IMR-90 (cell line): Measurements from ENCODE around the gene ARMC9.

Experiments used
- CTCF ChIP-seq: conservative IDR thresholded peaks from 2 replicates; pipeline ENCODE4 v1.5.1; 2012; ENCODE audit warnings: mild to moderate bottlenecking, low read depth, low read length, improper control_type of control experiment
- FOS ChIP-seq: fragments of 150-350 bp; IDR thresholded peaks from 2 replicates; pipeline ENCODE4 v1.6.1; 2016; ENCODE audit warnings: low read depth, low read length
- MAZ ChIP-seq: IDR thresholded peaks from 2 replicates; pipeline ENCODE4 v1.6.1; 2012; ENCODE audit warnings: low read depth, mild to moderate bottlenecking, low read length, improper control_type of control experiment, moderate library complexity, borderline replicate concordance
- POLR2A ChIP-seq: IDR thresholded peaks from 2 replicates; pipeline ENCODE4 v1.6.1; 2012; ENCODE audit warnings: mild to moderate bottlenecking, low read depth, low read length
- RFX5 ChIP-seq: IDR thresholded peaks from 2 replicates; pipeline ENCODE4 v1.8.0; 2012; ENCODE audit warnings: low read depth, mild to moderate bottlenecking, low read length, moderate library complexity
- SMC3 ChIP-seq: fragments of 150-350 bp; IDR thresholded peaks from 2 replicates; pipeline ENCODE4 v1.6.1; 2016; ENCODE audit warnings: low read depth, mild to moderate bottlenecking, antibody characterized with exemption, low read length, moderate library complexity
- USF2 ChIP-seq: fragments of 150-350 bp; IDR thresholded peaks from 2 replicates; pipeline ENCODE4 v1.6.1; 2017; ENCODE audit warnings: mild to moderate bottlenecking, antibody characterized with exemption, low read length, low read depth

GRCh38 chr2:231211486-231211885 lies 13.1 kb downstream of the ARMC9 start:
- TF ChIP-seq CTCF: no peak
- no peak for TF ChIP-seq POLR2A
- no peak for TF ChIP-seq SMC3
- TF ChIP-seq MAZ: no peak
- TF ChIP-seq USF2: no peak
- no peak for TF ChIP-seq FOS
- TF ChIP-seq RFX5: no peak
